ENCODE measurements around the gene LRRC28. TPM values are rescaled to one million over a fixed set of nuclear protein-coding genes. Genes with fewer than 3 reads are reported as not detected.
A peak's percentile ranks its signal among the peaks of the same experiment; 100 is the strongest.

Gene LRRC28
- total and polyA plus RNA-seq, 10 of the 15 experiments (the other 5 are each of a cell fraction or from before 2014, with no cell fraction given), result 21.3 to 54.9 (median 27.7) TPM

DNA sequence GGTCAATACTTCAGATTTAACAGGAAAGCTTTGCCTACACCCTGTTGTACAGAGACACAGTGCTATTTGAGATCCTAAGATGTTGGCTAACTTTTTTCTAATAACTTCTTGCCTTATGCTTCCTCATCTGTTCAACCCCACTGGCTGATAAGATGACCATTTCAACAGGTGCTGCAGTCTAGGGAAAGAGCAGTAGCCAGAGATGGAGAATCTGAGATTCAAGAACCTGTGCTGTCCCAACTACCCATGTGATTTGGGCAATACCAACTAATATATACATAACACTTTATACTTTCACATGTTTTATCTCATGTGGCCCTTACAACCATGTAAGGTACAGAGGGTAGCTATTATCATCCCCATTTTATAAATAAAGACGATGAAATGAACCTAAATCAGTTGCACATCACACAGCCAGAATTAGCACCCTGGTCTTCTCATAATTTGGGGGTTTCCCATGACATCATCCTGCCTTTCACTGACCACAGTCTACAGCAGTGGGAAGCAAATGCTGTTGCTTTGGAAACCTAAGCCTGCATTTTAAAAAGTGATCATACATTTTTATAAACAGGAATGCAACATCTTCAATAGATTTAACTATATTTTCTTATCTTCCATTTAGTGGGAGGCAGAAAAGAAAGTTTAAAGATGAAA lies 11.6 kb upstream of the LRRC28 start (continued):
- TF ChIP-seq, protein P1, sequence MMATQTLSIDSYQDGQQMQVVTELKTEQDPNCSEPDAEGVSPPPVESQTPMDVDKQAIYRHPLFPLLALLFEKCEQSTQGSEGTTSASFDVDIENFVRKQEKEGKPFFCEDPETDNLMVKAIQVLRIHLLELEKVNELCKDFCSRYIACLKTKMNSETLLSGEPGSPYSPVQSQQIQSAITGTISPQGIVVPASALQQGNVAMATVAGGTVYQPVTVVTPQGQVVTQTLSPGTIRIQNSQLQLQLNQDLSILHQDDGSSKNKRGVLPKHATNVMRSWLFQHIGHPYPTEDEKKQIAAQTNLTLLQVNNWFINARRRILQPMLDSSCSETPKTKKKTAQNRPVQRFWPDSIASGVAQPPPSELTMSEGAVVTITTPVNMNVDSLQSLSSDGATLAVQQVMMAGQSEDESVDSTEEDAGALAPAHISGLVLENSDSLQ (IDR thresholded peaks at IDR 0.05), result no peak
- TF ChIP-seq GATAD2B (conservative IDR thresholded peaks at IDR 0.05; ENCODE audit: low read depth), result no peak
- TF ChIP-seq ZNF384 (IDR thresholded peaks at IDR 0.05; ENCODE audit: borderline replicate concordance, low read depth, low read length), result no peak
- no peak for TF ChIP-seq NR2C1 (IDR thresholded peaks at IDR 0.05)
- TF ChIP-seq, protein P2, sequence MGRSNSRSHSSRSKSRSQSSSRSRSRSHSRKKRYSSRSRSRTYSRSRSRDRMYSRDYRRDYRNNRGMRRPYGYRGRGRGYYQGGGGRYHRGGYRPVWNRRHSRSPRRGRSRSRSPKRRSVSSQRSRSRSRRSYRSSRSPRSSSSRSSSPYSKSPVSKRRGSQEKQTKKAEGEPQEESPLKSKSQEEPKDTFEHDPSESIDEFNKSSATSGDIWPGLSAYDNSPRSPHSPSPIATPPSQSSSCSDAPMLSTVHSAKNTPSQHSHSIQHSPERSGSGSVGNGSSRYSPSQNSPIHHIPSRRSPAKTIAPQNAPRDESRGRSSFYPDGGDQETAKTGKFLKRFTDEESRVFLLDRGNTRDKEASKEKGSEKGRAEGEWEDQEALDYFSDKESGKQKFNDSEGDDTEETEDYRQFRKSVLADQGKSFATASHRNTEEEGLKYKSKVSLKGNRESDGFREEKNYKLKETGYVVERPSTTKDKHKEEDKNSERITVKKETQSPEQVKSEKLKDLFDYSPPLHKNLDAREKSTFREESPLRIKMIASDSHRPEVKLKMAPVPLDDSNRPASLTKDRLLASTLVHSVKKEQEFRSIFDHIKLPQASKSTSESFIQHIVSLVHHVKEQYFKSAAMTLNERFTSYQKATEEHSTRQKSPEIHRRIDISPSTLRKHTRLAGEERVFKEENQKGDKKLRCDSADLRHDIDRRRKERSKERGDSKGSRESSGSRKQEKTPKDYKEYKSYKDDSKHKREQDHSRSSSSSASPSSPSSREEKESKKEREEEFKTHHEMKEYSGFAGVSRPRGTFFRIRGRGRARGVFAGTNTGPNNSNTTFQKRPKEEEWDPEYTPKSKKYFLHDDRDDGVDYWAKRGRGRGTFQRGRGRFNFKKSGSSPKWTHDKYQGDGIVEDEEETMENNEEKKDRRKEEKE (IDR thresholded peaks at IDR 0.05), result no peak
- TF ChIP-seq ZNF274 (IDR thresholded peaks at IDR 0.05; ENCODE audit: insufficient read depth, insufficient read length), result no peak
- peak; percentile 72 for TF ChIP-seq JUNB (IDR thresholded peaks at IDR 0.05)
- no peak for TF ChIP-seq SMAD1 (IDR thresholded peaks at IDR 0.05; ENCODE audit: low read depth, partially characterized antibody)
- TF ChIP-seq TBL1XR1 (IDR thresholded peaks at IDR 0.05; ENCODE audit: low read depth, low read length), result no peak
- no peak for TF ChIP-seq IKZF1 (conservative IDR thresholded peaks at IDR 0.05)
- peak; percentile 97 for TF ChIP-seq RUNX3 (IDR thresholded peaks at IDR 0.05; ENCODE audit: low read length)
- no peak for TF ChIP-seq SREBF1 (IDR thresholded peaks at IDR 0.05; ENCODE audit: low read length)
- TF ChIP-seq, protein P3, sequence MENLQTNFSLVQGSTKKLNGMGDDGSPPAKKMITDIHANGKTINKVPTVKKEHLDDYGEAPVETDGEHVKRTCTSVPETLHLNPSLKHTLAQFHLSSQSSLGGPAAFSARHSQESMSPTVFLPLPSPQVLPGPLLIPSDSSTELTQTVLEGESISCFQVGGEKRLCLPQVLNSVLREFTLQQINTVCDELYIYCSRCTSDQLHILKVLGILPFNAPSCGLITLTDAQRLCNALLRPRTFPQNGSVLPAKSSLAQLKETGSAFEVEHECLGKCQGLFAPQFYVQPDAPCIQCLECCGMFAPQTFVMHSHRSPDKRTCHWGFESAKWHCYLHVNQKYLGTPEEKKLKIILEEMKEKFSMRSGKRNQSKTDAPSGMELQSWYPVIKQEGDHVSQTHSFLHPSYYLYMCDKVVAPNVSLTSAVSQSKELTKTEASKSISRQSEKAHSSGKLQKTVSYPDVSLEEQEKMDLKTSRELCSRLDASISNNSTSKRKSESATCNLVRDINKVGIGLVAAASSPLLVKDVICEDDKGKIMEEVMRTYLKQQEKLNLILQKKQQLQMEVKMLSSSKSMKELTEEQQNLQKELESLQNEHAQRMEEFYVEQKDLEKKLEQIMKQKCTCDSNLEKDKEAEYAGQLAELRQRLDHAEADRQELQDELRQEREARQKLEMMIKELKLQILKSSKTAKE (IDR thresholded peaks at IDR 0.05; ENCODE audit: low read depth, poor library complexity, severe bottlenecking), result peak; percentile 59
- no peak for TF ChIP-seq TCF3 (IDR thresholded peaks at IDR 0.05; ENCODE audit: borderline replicate concordance, insufficient read depth, low read depth, low read length)
- TF ChIP-seq STAT3 (IDR thresholded peaks at IDR 0.05; ENCODE audit: low read depth, low read length), result no peak
- 0 out of 2 replicates have a peak, but pooled peaks have one; percentile 19 for TF ChIP-seq NBN (IDR thresholded peaks at IDR 0.05)
- TF ChIP-seq, protein P4, sequence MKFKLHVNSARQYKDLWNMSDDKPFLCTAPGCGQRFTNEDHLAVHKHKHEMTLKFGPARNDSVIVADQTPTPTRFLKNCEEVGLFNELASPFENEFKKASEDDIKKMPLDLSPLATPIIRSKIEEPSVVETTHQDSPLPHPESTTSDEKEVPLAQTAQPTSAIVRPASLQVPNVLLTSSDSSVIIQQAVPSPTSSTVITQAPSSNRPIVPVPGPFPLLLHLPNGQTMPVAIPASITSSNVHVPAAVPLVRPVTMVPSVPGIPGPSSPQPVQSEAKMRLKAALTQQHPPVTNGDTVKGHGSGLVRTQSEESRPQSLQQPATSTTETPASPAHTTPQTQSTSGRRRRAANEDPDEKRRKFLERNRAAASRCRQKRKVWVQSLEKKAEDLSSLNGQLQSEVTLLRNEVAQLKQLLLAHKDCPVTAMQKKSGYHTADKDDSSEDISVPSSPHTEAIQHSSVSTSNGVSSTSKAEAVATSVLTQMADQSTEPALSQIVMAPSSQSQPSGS (IDR thresholded peaks at IDR 0.05; ENCODE audit: low read length), result peak; percentile 98
- no peak for TF ChIP-seq KAT2A (conservative IDR thresholded peaks at IDR 0.05; ENCODE audit: control insufficient read depth, low read depth, low read length)
- peak in 1 of 2 experiments; percentile 53; a peak in 1 of 4 replicates for TF ChIP-seq CEBPB (IDR thresholded peaks at IDR 0.05; ENCODE audit: borderline replicate concordance in 1 of 2, low read depth in 2 of 2, low read length in 2 of 2)
- TF ChIP-seq, protein P5, sequence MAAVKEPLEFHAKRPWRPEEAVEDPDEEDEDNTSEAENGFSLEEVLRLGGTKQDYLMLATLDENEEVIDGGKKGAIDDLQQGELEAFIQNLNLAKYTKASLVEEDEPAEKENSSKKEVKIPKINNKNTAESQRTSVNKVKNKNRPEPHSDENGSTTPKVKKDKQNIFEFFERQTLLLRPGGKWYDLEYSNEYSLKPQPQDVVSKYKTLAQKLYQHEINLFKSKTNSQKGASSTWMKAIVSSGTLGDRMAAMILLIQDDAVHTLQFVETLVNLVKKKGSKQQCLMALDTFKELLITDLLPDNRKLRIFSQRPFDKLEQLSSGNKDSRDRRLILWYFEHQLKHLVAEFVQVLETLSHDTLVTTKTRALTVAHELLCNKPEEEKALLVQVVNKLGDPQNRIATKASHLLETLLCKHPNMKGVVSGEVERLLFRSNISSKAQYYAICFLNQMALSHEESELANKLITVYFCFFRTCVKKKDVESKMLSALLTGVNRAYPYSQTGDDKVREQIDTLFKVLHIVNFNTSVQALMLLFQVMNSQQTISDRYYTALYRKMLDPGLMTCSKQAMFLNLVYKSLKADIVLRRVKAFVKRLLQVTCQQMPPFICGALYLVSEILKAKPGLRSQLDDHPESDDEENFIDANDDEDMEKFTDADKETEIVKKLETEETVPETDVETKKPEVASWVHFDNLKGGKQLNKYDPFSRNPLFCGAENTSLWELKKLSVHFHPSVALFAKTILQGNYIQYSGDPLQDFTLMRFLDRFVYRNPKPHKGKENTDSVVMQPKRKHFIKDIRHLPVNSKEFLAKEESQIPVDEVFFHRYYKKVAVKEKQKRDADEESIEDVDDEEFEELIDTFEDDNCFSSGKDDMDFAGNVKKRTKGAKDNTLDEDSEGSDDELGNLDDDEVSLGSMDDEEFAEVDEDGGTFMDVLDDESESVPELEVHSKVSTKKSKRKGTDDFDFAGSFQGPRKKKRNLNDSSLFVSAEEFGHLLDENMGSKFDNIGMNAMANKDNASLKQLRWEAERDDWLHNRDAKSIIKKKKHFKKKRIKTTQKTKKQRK (IDR thresholded peaks at IDR 0.05; ENCODE audit: low read depth, low read length), result no peak
